NCI-H128 (cell line): ENCODE results near the gene RNF157.

ENCODE experiments used
- DNase-seq: peaks from one replicate; lab custom pipeline; 2025; ENCODE audit not compliant: unreplicated experiment; lab: John Stamatoyannopoulos, UW

Gene RNF157

DNA sequence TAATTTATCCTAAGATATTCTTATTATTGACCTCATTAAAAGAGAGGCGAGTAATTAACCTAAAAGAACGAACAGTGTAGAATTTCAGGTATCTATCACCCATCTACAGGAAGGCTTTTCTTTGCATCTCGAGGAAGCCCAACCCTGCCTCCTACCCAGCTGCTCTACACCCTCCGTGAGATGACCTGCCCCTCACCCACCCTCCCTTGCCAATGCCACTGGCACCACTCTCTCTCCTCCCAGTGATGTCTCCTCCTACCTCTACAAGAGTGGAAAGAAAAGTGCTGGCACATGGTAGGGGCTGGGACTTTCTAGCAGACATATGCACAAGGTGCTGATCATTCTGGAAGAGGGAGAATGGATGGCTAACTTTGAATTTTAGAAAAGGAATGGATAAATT, 76.4 kb downstream of the RNF157 start:
- DNase-seq = no peak

DNA sequence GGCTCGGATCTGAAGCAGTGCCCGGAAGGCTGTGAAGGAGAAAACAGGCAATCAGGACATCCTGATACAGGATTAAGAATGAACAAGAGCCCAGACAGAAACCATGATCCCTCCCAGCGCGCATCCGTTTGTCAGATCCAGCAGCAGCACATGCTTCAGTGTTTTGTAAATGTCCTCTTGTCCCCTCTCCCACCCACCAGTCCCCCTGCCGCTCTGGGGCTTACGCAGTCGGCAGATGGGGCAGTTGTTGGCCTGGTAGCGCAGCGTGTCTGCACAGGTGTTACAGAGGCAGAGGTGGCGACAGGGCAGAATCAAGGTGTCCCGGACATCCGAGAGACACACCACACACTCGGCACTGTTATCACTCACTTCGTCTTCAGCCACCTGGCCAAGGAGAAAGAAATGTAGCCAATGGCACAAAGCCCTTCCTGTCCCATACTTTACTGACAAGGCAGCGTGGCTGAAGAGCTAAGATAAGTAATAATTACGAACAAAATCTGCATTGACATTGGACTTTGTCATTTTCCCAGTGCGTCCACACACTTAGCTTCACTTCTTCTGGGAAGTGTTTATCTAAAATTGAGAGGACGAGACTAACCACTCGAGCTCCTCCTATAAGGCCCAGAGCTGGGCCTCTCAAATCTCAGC, 78.5 kb downstream of the RNF157 start:
- no peak for DNase-seq

DNA sequence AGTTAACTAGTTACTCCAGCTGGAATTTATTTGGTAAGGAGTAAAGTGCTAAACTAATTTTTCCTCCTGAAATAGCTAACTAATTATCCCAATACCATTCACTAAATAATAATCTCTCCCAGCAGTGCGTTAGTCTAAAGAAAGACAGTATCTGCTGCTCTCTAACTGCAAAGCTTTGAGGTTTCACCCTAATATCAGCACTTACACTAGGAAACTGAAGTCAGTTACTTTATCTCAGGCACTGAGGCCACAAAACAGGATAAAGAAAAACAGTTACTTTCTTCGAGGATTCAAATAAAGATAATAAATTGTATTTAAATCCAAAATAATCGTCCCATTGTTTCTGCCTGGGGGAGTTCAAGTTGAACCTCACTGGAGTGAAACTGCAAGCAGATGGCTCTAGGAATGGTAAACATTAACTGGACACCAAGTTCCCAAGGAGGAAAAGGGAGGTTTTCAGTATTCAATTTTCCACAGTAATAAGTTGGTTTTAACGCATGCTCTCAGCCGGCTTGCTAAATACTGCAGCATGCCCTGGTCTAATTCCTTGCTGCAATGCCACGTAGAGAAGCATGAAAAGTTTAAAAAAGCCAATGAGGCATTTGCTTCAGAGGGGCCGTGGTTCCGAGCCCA, 79.3 kb downstream of the RNF157 start:
- DNase-seq = no peak

DNA sequence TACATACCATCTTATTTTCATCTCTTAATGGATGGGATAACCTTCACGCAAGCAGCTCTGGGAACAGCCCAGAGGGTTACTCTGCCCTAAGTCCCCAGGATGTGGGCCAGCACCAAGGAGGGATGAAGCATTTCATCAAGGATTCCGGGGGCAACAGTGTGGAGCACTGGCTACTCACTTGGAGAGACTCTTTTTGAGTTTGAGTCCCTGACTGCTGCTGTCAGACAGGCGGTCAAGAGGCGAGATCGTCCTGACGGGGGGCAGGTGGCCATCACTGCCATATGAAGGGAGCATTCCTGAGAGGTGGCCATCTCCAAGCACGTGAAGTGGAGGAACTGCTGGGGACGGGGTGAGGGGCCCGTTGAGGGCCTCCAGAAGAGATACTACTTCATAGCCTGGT, 81.1 kb downstream of the RNF157 start:
- DNase-seq = no peak

DNA sequence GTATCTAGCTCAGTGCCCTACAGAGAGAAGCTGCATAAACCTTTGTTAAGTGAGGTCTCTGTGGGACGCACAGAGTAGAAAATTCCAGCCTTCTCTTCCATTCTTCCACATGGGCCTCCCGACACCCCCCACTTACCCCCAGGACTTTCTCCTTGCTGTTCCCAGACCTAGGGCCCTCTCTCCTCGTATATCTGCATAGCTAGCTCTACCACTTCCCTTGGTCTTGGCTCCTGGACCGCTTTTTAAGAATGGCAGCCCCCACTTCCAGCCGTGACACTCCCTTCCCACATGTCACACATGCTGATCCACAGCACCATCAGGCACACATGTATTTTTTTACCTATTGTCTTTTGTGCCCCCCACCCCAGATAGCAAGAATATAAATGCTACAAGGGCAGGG, 82.5 kb downstream of the RNF157 start:
- DNase-seq = no peak

DNA sequence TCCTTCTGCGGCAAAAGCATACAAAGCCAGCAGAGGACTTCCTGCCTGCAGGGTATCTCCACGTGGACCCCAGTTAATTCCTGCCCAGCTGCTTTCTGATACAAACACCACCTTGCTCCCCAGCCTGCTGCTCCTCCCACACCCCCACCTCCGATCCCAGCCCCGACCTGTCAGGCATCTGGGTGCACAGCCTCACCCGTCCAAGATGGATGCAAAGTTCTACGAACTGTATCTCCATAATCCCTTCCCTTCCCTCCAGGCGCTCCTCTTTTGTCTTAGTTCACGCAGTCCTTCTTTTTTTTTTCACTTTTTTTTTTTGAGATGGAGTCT, 83.7 kb downstream of the RNF157 start:
- DNase-seq = no peak

DNA sequence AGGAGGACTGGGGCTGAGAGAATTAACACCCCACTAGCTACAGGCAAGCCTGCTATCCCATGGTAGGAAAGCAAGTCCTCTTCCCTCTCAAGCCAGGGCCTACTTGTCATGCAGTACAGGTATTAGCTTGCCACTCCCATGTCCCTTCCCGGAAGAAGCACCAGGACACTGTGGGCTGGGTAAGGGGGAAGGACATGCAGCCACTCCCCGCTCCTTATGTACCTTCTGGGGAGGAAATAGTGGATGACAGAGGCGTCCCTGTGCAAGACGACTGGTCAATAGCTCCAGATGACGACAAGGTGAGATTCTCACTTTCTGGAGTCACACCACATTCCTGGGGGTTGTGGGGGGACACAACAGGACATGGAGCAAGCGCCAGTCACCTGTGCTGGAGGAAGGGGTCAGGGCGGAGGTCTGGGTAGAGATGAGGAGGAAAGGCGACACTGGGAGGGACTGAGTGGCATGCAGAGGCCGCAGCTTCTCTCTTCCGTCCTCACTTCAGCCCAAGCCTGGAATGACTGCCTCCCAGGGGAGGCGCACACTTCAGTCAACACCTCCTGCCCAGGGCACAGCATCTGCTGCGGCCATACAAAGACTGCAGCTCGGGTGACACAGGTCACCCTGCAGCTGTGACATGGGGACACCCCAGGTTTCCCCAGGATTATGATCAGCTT, 84.2 kb downstream of the RNF157 start:
- no peak for DNase-seq

DNA sequence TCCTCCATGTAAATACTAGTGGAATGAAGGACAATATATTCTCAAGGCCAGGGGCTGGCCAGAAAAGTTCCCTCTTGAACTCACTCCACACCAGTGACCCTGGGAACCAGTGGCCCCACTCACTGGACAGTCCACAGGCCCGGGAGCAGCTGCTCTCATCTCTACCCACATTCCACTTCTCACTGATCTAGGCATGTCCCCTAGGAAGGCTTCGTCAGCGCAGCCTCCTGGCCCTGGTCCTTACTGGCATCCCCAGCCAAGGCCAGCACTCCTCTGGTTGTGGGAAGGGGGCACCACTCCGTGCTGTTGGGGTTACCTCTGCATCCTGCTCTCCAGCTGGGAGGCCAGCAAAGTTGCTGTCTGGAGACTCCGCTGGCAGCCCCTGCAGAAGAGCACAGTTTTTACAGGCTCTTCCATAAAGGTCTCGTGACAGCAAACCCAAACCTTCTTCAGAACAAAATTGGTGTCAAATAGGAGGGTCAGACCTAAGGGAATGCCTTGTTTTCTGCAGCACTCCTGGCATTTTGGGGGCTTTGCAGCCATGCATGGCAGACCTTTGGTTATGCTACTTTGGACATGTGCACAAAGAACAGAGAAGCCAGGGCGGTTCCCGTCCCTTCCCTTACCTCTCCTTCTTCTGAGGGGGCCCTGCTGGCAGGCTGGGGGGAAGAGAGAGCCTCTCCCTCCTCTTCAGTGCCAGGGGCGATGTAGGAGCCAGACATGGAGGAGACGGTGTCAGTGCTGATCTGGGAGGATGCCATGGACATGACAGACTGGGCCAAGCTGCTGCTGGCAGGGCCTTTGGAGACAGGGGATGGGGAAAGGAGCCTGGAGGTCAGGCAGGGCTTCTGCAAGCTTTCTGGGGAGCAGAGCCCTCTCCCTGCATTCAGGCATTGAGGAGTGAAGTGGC, 85.1 kb downstream of the RNF157 start:
- no peak for DNase-seq

DNA sequence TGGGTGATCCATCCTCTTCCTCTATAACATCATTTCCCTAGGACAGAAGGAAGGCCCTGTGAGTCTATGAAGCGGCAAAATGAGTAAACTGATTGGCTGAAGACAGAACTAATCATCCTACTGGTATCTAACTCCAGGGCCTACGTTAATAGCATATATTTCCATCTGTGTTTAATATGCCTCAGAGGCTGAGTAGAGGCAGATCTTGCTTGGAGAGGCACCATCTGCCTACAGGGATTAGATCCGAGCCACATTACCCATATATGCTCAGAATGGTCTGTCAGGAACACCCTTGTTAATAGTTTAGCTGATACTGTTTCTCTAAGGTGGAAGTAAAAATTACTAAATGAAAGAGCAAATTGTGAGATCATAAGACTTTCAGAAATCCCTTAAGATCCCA, 86.0 kb downstream of the RNF157 start:
- no peak for DNase-seq

DNA sequence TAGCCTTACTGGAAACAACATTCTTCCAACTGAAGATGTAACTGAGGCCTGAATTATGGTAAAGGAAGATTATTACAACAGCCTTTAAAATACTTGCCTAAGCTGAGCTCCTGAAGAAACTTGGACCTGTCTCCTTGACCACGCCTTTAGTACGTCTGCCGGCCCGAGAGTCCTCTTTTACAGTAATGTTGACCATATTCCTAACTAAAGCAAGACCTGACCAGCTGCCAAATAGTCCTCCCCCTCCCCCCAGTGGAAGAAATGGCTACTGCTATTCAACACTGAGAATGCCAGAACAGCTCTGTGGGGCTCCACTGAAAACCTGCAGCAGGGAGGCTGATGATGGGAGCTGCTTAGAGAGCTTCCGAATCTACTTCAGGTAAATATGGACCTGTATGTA, 86.7 kb downstream of the RNF157 start:
- DNase-seq = no peak

DNA sequence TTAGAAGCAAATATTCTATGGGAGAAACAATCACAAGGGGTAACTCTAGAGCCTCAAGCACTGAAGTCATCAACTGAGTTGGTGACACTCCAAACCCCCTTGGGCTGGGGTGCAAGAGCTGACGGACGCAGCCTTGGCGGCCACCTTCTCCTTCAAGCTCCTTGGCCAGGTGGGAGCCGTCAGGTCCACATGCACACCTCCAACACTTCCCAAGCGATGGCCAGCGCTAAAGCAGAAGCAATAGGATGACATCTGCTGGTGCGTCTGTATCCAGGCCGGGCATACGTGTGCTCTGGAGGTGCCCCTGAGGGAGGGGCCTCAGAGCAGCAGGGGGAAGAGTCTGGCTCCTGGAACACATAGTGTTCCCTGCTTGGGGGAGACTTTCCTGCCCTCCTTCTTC, 87.1 kb downstream of the RNF157 start:
- DNase-seq = no peak

DNA sequence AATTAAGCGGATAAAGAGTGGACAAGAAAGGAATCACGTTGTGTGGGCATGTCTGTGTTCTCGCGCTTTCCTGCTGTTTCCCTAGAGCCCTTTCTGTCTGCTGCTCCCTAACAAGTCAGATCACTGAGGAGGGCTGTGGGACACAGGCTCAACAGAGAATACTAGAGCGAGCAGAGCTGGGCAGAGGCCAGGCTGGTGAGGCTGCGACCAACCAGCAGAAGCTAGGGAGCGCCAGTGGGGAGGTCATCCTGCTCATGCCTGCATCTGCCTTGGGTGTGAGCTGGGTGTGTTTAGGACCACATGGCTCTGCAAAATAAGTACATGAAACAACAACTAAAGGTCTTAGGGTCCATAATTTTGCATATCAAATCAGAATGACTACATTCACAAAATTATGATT, 87.7 kb downstream of the RNF157 start:
- no peak for DNase-seq

DNA sequence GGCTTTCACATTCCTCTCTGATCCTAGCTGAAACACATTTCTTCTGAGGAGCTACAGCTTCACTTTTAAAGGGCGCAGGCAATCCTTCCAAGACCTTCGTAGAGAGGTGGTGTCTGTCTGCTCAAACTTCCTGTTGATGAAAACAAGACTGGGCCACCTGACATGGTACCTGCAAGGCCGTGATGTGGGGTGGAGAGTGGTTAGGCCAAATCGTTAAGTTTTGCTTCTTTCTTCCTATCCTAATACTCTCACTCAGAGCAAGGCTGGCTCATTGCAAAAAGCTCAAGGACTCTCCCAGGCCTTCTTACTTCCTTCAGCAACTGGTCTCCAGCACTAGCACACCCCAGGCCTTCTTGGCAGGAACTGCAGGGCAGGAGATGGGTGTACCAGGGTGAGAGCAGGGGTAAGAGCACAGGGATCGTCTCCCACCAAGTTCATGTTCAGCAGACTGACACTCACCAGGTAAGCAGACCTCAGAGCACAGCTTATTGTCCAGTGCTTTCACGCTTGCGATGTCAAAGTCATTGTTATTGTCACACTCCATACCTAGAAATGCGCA, 88.3 kb downstream of the RNF157 start:
- DNase-seq = no peak

DNA sequence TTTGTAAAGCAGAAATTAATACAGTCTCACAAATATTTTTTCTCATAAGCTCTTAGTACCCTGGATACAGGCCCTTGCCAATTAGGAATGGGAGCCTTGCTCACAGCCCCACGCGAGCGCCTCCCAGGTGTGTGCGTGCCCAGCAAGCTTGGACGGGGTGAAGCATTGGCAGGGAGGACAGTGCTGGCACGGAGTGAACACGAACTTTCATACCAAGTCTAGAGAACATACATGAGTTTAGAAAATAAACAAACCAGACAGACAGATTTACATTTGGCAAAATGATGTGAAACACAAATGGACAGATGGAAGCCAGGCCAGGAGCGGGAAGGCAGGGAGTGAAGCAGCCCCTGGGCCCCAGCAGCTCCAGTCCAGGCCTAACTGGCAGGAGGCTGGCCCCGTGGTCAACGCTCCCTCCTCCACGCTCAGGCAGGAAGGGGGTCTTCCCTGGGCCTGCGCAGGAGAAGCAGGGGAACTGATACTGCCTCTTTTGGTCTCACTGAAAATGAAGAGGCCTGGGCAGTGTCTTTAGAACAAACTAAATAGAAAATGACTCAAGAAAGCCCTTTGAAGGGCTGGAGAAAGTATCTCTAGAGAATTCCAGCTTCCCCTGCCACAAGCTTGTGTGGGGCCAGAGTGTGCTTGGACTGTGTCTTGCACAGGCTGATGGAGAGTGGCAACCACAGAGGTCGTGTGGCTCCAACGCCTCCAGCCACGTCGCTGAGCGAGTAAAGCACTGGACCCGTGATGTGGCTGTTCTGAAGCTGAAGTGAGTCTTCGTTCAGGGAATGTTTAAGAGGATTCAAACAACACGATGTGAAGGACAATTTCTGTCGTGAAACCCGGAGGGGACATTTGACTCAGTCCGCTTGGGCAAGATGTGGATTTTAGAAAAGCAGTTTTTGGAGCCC, 89.3 kb downstream of the RNF157 start:
- DNase-seq = no peak

DNA sequence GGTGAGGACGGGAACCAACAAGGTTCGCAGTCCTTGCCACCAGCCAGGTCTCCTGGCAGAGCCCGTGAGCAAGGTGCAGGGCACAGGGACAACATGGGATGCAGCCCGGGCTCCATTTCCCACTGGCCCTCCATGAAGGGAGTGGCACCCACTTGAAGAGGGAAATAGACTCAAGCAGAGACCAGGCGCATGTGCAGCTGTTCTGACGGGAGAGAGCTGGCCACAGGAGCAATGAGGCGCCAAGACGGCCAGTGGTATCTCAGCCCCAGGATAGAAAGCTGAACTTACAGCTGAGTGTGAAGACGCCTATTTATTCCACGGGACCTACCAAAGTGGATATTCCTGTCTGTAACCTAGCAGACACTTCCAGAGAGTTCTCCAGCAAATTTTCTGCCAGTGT, 91.1 kb downstream of the RNF157 start:
- no peak for DNase-seq

DNA sequence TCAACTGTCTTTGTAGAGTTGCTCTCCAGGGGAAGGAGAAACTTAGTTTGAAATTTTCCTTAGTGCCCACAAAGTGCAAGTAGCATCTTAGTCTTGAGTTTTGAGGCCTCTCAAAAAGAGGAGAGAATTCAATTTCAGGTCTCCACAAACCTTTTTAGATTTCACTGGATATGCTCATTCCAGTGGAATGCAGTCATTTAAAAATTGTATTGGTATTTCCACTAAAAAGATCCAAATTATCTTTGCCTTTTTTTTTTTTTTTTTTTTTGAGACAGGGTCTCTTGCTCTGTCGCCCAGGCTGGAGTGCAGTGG, 92.3 kb downstream of the RNF157 start:
- DNase-seq = no peak

DNA sequence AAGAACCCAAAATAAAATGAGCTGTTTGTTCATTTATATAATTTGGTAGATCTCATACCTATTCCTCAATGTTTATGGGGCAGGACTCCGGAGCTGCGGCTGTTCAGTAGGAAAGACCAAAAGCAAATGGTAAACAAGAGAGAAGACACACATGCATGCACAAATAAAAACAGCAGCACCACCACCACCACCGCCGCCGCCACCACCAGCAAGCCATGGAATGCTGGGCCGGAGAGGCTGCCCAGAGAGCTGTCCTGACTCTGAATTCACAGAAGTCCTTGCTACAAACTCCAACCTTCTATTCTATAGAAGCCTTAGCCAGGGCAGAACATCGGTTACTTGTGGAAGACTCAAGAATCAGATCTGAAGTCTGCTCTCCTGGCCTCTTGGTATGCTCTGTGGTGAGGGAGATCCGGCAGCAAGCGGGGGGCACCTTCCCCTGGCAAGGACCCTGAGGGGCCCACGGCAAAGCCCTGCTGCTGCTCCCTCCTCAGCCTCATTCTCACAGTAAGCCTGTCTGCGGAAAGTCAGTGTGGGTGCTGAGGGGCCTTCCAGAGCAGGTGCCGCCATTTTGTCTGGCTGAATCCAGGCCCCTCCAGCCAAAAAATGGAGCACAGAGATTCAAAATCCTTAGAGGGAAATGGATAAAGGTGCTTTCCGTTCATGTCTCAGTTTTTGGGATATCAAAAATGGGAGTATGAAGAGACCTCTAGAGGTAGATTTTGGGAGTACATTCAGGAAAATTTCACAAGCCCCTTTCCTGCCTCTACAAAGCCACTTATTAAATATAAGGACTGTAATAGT, 92.9 kb downstream of the RNF157 start:
- DNase-seq = no peak

DNA sequence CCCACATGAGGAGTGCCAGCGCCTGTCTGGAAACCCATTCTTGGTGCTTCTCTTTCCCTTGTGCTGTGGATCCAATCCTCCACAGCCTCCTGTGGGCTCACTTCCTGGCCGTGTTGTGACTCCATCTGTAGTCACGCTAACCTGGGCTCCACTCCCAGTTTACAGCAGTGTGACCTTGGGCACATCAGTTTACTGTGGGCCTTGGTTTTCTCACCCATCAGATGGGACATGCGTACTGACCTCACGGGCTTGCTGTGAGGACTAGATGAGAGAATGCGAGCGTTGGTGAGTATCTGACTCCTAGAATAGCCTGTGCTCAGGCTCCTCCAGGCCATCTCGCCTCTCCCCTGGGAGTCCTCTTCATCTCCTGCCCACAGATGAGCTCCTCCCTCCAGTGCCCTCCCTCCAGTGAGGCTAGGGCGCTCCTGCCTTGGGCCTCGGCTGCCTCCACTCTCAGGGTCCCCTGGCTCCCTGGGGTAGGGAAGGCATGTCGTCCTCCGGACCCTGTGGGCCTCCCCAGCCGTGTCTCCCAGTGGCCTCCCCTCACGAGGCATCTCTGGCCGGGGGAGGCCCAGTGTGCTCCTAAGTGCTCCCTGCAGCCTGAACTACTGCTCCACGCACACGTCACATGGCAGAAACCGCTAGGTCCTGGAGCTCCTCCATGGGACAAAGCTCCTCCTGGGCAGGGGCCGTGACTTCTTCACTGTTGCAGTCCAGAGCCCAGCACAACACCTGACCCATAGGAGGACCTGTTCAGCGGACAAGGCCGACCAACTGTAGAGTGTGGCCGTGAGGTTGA, 94.0 kb downstream of the RNF157 start:
- no peak for DNase-seq
